ENCODE results near the gene TMEM232.

Gene TMEM232

DNA sequence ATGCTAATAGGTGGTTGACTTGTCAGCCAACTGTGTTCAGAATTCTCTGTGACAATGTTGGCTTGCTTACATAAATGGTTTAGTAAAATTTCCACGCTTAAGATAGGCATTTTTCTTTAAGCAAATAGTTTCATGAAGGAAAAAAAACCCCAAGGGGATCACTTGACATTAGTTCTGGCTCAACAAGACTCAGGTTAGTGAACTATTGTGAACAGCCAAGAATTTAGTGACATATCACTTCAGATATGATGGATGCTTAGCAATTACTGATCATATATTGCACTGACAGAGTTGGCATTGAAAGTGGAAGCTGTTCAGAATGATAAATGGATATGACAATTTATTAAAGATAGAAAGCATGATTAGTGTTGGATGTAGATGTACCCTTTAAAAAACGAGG lies 218.5 kb downstream of the TMEM232 start:
- no peak for DNase-seq

DNA sequence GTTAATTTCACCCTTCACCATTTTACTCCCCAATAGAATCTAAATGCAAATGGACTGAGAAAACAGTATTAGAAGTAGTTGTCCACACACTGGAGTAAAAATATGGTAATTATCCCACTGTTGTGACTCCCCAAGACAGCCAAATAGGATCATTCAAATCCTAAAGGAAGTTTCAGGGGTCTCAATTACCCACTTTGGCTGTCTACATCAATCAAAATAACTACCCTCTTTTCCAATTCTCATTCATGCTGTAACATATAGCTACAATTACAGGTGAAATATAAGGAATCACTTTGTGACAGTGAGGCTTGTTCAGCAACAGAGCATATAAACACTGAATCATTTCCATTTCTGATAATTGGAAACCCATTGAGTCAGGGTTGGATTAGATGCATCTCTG lies 220.1 kb downstream of the TMEM232 start:
- DNase-seq, result no peak

DNA sequence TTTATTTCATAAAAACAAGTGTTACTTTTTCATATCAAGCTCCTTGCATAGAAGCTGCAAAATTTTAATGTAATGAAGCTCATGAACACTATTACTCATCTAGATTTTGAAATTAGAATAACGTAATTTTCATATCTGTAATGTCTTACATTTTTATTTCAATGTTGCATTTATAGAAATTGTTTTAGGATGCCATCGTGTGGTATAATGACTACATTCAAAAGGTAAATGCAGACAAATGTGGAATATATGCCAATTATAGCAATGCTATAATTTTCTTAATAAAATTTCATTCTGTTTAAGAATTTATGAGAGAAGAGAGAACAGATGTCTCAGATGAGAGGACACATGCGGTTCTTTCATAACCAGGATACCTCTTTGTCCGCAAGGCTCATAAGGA lies 230.2 kb downstream of the TMEM232 start:
- DNase-seq, result no peak

DNA sequence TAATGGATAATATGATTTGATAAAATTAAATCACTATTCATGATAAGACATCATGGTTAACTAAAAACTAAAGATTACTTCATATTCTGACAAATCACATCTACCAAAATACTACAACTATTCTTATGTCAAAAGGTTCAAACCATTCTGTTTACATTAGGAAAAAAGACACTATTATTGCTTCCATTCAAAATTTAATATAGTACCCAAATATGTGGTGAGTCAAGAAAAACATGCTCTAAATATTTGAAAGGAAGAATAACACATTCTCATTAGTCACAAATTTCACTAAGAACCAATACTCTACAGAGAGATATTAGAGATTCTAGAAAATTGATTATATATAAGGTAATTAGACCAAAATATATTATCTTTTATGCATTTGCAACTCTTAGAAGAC lies 234.0 kb downstream of the TMEM232 start:
- DNase-seq, result no peak

DNA sequence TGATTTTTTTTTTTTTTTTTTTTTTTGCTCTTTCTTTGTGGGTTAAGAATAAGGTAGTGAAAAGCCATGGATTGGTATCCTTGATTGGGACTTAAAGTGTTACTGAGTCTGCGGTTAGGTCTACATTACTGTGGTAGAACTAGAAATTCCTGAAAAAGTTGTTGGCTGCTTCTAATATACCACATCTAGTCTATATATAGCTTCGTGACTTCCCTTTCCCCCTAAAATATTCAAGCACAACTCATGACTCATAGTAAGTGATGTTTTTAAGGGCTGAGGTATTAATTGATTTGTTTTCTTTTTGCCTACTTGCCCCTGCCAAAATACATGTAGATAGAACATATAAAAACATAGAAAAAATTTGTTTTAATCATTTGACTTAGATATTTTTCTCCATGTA lies 247.6 kb downstream of the TMEM232 start:
- DNase-seq, result no peak

DNA sequence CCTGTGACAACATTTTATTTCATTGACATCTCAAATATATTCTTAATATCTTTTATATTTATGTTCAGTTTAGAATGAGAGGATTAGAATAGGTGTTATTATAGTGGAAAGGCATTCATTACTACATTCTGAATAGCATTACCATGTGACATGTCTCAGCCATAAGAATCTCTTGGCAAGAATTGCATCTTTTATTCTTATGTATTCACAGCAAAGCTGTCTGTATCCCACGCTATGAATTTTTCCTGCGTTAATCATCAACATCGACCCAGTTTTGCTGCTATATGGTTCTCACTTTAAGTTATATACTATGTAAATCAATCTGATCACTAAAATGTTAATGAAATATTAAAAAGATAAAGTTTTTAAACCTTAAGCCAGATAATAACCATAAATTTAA lies 248.6 kb downstream of the TMEM232 start:
- no peak for DNase-seq

DNA sequence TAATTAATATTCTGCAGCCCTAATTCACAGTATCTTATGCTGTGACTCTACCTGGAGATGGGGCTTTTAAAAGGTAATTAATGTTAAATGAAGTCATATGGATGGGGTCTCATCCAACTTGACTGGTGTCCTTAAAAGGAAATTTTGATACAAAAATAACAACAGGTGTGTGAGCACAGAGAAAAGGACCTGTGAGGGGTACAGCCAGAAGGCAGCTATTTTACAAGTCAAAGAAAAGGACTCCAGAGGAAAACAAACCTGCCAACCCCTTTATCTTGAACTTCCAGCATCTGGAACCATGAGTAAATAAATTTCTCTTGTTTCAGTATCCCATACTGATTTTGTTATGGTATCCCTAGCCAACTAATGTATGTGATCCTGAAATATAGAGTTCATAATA lies 250.3 kb downstream of the TMEM232 start:
- DNase-seq, result peak in 1 of 2 experiments; percentile 2

DNA sequence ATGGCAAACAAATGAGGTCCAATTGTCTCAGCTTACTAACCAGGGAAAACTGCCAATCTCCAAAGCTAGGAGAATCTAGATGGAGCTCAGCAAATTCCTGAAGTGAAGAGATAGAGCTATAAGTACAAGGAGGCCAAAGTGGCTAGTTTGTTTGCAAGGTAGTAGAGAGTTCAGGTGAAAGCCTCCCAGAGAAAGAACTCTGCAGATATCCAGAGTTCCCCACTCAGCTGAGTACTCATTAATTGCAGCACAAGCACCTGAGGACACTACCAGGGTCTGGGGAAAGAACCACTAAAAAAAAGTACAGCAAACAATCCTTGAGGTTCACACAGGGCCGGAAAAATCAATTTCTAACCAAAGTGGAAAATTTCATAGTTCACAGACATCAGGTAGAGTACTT lies 250.9 kb downstream of the TMEM232 start:
- no peak for DNase-seq

DNA sequence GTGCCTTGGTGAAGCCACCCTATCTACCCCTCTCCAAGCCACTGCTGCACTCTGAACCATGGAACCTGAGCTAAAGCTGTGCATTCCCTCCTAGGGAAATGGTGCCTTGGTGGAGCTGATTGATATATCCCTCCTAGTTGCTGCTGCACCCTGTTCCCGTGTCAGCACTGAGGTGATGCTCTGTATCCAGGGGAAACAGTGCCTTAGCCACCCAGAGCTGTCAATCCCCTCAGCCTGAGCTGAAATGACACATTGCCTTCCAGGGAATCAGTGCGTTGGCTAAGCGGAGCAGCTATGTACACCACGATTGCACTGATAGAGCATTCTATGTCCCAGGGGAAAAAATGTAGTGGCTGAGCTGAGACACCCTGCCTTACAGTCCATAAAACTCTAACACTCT lies 257.0 kb downstream of the TMEM232 start:
- no peak for DNase-seq

DNA sequence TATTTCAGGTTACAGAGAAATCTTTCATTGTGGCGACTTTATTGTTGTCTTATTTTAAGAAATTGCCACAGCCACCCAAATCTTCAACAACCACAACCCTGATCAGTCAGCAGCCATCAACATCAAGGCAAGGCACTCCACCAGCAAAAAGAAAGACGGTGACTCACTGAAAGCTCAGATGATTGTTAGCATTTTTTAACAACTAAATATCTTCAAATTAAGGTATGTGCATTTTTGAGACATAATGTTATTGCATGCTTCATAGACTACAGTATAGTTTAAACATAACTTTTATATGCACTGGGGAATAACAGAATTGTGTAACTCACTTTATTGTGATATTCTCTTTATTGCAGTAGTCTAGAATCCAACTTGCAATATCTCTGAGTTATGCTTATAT lies 263.4 kb downstream of the TMEM232 start:
- DNase-seq, result no peak

DNA sequence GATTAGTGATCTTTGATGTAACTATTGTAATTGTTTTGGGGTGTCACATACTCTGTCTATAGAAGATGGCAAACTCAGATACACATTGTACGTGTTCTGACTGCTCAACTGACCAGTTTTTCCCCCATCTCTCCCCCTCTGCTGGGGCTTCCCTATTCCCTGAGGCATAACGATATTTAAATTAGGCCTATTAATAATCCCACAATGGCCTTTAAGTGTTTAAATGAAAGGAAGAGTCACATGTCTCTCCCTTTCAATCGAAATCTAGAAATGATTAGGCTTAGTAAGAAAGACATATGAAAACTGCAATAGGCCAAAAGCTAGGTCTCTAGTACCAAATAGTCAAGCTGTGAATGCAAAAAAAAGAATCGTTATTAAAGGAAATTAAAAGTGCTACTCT lies 265.6 kb downstream of the TMEM232 start:
- no peak for DNase-seq

DNA sequence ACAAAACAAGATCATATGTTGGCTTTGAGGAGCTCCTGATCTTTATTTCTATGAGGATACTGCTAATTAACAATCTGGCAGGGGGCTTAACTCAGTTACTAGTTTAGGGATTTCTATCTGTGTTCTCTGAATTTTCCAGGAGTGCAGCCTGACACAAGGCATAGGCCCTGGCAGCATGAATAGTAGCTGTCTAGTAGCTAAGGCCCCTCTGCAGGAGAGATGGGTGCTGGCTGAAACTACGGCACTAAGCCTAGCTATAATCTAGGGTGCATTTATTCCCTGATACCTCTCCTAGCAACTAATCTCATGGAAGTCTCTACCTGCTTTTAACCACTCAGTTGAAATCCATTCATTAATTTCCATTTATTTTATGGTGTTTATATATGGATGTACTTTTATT lies 268.2 kb downstream of the TMEM232 start:
- peak; percentile 4 to 58 for DNase-seq

DNA sequence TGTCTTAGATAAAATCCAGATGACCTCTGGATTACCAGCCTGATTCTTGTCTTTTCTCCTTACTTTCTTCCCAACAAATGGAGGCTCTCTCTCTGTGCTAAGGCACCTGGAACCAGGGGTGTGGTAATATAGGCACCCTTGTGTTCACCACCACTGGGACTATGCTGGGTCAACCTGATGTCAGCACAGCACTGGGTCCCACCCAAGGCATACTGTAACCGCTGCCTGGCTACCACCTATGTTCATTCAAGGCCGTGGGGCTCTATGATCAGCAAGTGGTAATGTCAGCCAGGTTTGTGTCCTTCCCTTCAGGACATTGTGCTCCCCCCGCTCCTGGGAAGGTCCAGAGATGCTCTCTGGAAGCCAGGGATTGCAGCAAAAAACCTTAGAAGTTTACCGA lies 283.6 kb downstream of the TMEM232 start:
- DNase-seq, result no peak

DNA sequence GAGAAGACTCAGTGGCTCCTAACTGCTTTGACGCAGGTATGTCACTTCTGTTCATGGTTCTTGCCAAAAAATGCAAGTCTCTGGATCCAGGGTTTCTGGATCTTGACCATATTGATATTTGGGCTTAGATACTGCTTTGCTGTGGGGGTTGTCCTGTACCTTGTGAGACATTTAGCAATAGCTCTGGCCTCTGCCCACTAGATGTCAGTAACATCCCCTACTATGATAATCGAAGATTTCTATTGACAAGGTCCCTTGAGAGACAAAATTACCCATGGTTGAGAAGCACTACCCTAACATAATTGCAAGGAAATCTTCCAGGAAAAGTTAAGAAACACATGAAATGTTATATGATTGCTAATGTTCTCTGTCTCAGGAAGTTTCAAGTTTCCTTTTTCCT lies 285.4 kb downstream of the TMEM232 start:
- DNase-seq, result peak; percentile 26 to 55

DNA sequence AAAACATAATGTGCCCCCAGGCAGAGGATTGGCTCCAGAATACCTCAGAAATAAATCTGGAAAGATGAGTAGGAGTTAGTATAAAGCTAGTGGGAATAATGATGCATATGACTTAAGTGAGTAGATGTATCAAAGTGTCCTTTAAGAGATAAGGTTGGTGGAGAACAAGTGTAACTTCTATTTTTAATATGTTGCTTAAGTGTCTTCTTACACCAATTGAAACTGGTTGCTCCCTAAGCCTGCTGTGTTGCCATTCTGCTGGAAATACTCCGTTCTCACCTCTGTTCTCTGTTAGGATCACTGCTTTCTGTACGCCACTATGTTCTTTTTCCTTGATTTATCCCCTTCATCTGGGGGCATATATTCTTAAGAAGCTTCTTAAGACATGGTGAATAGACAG lies 286.4 kb downstream of the TMEM232 start:
- DNase-seq, result no peak

DNA sequence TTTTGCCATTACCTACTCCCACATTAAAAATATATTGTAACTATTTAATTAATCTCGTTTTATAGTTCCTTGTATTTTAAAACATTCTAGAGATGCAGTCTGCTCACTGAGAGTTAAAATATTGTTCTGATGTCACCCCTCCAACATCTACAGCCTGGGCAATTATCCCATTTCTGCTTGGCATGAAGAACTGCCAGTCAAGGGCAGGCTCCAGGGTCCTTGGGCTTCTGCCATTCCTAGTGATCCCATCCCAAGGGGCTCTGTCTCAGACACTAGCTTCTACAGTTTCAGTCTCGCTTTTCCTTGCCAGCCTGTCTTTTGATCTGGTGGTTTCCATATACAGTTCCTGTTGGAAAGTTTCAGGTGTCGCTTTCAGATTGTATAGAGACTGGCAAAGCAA lies 287.2 kb downstream of the TMEM232 start:
- no peak for DNase-seq

DNA sequence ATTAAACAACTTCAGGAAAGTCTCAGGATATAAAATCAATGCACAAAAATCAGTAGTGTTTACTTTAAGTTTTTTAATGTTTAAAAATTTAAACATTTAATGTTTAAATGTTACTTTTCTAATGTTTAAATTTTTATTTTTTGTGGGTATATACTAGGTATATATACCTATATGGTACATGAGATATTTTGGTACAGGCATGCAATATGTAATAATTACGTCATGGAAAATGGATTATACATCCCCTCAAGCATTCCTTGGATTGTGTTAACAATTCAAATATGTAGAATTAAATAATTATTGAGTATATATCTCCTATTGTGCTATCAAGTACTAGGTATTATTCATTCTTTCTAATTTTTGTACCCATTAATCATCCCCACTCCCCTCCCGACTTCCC lies 291.3 kb downstream of the TMEM232 start:
- DNase-seq, result no peak

DNA sequence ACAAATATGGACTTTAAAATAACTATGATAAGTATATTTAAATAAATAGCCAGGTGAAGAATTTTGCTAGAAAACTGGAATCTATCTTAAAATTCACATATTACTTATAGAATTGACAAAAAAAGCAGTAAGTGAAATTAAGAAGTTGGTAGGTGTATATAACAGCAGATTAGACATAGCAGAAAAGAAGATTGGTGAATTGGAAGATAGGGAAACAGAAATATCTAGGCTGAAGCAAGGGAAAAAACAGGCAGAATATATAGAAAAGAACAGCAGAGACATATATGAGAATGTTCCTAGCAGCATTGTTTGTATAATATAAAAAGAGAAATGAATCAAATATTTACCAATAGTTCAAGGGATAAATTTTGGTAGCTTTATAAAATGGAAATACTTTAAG lies 294.9 kb downstream of the TMEM232 start:
- DNase-seq, result no peak

DNA sequence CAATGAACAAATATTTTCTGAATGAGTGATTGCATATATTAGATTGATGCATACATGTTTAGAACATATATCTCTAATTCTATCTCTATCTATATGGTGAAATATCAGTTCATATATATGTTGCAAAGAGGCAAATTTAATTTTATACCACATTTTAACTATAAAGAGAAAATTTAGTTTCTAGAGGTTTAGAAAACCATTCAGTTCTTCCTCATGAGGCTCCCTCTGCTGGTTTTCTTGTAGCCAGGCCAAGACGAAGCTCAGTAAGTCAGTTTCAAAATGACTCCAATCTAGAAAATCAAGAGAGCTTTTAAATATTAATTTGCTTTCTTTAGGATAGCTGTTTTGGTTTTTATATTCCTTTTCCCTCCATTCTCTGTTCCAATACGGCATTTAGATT lies 312.1 kb downstream of the TMEM232 start:
- no peak for DNase-seq

DNA sequence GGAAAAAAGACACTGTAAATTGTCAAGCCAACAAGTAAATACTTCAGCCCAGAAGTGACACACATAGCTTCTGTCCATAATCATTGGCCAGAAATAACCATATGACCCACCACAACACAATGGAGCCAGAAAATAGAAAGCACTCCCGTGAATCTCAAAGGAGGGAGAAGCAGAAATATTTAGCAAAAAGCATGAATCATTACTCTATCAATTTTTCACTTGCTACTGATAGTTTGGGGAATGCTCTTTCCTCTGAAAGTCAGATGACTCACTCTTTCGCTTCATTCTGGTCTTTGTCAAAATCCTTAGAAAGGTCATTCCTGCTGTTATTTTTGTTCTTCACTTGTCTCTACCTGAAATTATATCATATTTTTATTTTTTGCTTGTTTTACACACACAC lies 312.6 kb downstream of the TMEM232 start:
- no peak for DNase-seq

DNA sequence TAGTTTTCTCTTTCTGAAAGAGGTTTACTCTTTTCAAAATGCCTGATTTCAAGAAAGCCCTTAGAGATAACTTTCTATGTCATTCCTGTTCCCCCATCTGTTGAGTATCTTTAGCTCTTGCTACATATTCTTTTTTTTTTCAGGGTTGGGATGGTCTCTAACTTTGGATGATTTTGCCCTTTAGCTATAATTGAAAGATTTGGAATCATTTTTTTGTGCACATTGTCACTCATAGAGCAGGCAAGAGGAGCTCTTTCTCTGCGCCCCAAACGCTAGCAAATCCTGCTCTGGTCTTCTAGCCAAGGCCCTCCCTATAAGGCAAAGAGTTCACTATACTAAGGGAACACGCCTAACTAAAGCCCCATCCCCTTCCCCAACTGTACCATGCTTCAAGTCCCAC lies 316.9 kb downstream of the TMEM232 start:
- DNase-seq, result no peak

DNA sequence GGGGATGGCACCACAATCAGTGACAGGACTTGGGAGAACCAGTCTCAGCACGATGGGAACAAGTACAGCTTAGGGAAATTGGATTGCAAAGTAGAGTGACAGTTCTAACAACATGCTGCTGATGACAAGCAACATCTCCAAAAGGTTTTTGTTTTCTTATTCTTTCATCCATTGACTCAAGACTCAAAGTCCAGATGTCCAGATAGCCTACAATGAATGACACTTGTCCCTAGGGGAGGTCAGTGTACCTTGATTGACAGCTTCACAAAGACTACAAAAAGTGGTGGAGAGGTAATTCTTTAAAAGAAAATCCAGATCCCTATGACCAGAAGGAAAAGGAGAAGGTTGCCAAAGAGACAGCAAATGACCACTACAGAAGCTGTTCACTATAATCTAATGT lies 323.9 kb downstream of the TMEM232 start:
- no peak for DNase-seq

DNA sequence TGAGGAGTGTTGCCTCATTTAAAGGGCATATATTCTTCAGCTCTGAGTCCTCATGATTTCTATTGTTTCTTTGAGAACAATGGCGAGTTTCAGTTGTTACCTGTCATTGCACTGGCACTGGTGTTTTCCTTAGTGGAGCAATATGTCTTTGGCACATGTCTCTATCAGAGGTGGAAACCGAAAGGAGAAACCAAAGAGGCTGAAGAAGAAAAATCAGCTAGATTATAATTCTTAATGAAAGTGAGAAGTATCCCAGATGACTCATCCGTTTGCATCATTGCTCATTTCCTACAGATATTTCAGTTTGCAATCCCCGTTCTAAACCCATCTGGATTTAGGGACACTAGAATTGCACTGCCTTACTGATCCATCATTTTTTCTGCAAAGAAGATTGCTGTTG lies 324.6 kb downstream of the TMEM232 start:
- no peak for DNase-seq

DNA sequence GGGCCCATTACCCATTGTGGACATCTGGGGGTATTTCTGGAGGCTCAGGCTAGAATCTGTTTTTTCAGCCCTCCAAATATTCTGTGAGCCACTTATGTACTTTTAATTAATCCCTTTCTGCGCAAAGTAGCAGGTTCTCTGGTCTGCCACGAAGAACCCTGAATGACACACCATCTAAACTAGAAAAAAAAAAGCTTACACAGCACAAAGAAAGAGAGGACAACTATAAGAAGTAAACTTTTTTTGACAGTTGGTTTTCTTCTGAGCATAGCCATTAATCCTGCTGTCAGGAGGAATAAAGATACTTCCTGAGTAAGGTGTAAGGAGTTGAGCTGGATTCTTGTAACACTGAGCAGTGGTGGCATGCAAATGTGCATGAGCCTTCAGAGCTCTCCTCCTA lies 327.5 kb downstream of the TMEM232 start:
- peak; percentile 61 to 86 for DNase-seq

DNA sequence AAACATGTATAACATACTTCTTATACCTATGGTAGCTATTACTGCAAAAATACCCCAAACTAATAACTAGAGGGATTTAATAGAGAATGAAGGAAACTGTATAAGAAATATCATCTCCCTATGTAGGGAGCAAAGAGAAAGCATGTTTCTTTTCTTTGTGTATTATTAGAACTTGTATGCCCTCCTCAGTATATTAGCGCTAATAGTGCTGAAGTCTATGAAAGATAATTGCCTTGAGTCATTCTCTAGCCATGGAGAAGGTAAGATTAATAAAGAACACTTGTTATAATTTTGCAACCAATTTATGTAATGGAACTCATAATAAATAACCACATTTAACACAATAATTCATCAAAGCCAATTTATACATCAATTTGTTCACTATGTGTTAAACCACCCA lies 329.2 kb downstream of the TMEM232 start:
- no peak for DNase-seq

DNA sequence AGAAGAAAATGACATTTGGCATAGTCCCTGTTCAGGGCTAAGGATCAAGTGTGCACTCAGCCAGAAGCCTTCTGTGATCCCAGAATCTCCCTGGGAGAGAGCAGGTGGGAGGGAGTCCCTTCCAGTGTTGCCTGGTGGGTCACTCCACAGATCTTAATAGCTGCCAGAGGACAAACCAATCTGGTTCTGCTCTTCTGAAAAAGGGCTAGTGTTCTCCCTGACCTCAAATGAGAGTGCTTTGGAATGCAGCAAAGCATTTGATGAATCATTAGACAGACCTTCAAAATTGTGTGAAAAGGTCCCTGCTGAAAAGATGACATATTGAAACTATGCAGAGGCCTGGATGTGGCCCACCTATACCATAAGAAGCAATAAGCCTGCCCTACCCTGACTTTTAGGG lies 339.7 kb downstream of the TMEM232 start:
- peak; percentile 80 to 89 for DNase-seq
